Measurements from ENCODE around the gene MALRD1.
"Not testable (repeated sequence)": the region's sequence is repeated elsewhere in the genome, so short reads cannot be mapped to it uniquely, and the experiment has no call there.

MALRD1 gene

GRCh38 chr10:19491166-19491565 is 442.6 kb downstream of the MALRD1 start:
- DNase-seq (ENCODE audit: low read depth in 2 of 2), result no peak

GRCh38 chr10:19493917-19494316 is 445.3 kb downstream of the MALRD1 start:
- no peak for DNase-seq (ENCODE audit: low read depth in 2 of 2)

- DNase-seq (ENCODE audit: low read depth in 2 of 2), result no peak
Measured at GRCh38 chr10:19497026-19497425, 448.4 kb downstream of the MALRD1 start.

GRCh38 chr10:19498393-19499290 is 450.0 kb downstream of the MALRD1 start:
- DNase-seq (ENCODE audit: low read depth in 2 of 2), result no peak

GRCh38 chr10:19499291-19499770 is 450.7 kb downstream of the MALRD1 start:
- no peak for DNase-seq (ENCODE audit: low read depth in 2 of 2)

GRCh38 chr10:19500959-19501358 is 452.4 kb downstream of the MALRD1 start:
- no peak for DNase-seq (ENCODE audit: low read depth in 2 of 2)

- no peak for DNase-seq (ENCODE audit: low read depth in 2 of 2)
Measured at GRCh38 chr10:19505320-19506312, 457.0 kb downstream of the MALRD1 start.

- DNase-seq (ENCODE audit: low read depth in 2 of 2), result not testable (repeated sequence)
Measured at GRCh38 chr10:19510005-19510732, 461.6 kb downstream of the MALRD1 start.

- no peak for DNase-seq (ENCODE audit: low read depth in 2 of 2)
Measured at GRCh38 chr10:19518109-19518508, 469.5 kb downstream of the MALRD1 start.

GRCh38 chr10:19518632-19519031 is 470.0 kb downstream of the MALRD1 start:
- DNase-seq (ENCODE audit: low read depth in 2 of 2), result no peak

GRCh38 chr10:19531324-19531723 is 482.7 kb downstream of the MALRD1 start:
- DNase-seq (ENCODE audit: low read depth in 2 of 2), result no peak

- no peak for DNase-seq (ENCODE audit: low read depth in 2 of 2)
Measured at GRCh38 chr10:19532411-19532810, 483.8 kb downstream of the MALRD1 start.

GRCh38 chr10:19541299-19541698 is 492.7 kb downstream of the MALRD1 start:
- no peak for DNase-seq (ENCODE audit: low read depth in 2 of 2)

- DNase-seq (ENCODE audit: low read depth in 2 of 2), result no peak
Measured at GRCh38 chr10:19546224-19546623, 497.6 kb downstream of the MALRD1 start.

- no peak for DNase-seq (ENCODE audit: low read depth in 2 of 2)
Measured at GRCh38 chr10:19549503-19549902, 500.9 kb downstream of the MALRD1 start.

- DNase-seq (ENCODE audit: low read depth in 2 of 2), result no peak
Measured at GRCh38 chr10:19556666-19557065, 508.1 kb downstream of the MALRD1 start.

- DNase-seq (ENCODE audit: low read depth in 2 of 2), result no peak
Measured at GRCh38 chr10:19561181-19561580, 512.6 kb downstream of the MALRD1 start.

- DNase-seq (ENCODE audit: low read depth in 2 of 2), result no peak
Measured at GRCh38 chr10:19563388-19564141, 515.0 kb downstream of the MALRD1 start.

- no peak for DNase-seq (ENCODE audit: low read depth in 2 of 2)
Measured at GRCh38 chr10:19570120-19570519, 521.5 kb downstream of the MALRD1 start.

GRCh38 chr10:19570991-19571390 is 522.4 kb downstream of the MALRD1 start:
- no peak for DNase-seq (ENCODE audit: low read depth in 2 of 2)

- DNase-seq (ENCODE audit: low read depth in 2 of 2), result no peak
Measured at GRCh38 chr10:19572056-19572455, 523.5 kb downstream of the MALRD1 start.
